ENCODE results near the gene SEMA6A.

SEMA6A gene

DNA sequence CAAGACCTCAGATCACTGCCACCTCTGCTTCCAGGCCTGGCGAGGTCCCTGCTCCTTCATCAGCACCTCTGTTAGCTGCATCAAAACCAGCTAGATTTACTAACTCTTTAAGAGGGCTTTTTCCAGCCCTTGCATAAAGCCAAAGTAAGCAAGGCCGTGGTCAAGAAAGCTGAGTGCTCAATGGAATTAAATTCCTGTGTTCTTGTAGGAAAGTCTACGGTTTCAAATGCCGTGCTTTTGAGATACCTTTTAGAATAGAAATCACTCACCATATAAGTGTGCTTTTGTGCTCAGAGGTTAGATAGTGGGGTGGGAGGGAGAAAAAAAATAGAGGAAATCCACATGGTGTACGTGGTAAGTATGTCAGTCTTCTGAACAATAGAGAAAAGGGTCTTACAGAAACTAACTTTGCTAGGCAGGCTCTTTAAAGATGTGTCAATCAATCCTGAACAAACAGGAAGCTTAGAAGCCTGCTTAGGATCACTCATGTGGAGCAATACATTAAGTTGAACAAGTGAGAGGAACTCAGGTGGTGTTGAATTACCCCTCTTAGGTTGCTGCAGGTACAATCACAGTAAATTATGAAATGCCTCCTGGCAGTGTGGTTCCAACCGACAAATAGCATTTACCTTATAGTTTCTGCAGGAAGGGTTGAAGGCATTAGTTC lies 79.7 kb downstream of the SEMA6A start:
- DNase-seq (ENCODE audit: low read depth in 2 of 2): no peak

DNA sequence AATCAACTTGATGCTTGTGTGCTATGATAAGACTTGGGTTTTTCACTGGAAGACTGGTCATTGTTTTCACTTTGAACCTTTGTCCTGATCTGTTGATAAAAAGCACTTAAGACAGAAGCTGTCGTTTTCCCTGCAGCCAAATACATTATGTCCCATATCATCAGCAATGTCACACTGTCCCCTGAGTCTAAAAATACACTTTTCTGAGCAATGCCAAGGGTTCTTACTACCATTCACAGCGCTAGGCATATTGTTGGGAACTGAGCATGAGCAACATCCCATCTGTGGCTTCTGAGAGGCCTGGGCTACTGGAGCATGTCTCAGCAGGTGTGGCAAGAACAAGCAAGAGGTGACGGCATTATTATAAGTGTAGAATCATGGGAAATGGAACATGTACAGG lies 81.8 kb downstream of the SEMA6A start:
- DNase-seq (ENCODE audit: low read depth in 2 of 2): no peak

DNA sequence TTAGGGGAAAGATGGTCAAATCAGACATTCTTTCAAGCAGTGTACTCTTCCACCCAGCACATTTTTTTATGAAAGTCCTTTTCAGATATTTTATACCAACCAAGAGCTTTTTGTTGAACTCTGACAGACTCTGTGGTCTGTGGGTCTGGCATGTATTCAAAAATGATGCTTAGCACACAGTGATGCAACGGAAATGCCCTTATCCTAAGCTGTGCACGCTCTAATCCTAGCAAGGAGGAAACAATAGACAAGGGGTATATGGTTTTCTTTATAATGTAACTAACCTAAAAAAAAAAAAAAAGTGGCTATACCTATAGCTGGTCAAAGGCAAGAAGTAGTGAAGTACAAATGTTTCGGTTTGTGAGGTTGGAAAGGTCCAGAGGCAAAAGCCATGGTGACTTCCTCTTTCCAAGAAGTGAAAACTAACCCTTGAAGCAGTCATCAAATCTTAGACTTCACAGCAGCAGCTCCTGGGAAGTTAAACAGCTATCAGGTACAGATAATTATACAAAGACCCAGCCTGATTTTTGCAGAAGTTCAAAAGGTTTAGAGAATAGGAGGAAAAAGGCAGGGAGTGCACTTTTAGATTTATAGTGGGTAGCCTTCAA lies 82.5 kb downstream of the SEMA6A start:
- DNase-seq (ENCODE audit: low read depth in 2 of 2): peak; percentile 91

DNA sequence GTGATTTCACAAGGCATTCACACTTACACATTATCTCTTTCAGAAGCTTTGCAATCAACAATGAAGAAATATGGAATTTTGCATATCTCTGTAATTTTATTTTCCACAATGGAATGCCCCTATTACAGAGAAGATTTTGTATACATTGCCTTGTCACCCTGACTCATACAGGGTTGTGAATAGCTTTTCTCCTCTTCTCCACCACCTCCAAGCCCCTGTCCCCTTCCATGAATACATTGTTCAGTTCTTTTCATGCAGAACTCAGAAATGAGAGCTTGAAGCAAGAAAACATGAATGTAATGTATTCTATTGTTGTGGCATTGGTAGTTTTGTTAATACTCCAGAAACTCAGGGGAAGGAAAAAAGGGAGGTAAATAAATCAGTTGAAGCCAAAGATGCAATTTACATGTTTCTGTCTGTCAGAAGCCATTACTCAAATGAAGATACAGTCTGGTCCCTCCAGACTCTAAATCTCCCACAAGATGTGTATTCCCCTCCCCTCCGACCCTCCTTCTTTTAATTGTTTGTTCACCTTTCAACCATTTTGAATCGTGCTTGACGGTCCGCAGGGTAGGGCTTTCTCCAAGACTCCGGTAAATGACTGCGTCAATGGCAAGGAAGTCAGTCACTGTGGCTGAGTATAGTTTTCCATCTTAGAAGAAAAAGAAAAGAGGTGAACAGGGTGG lies 86.1 kb downstream of the SEMA6A start:
- peak in 1 of 2 experiments; percentile 13 for DNase-seq (ENCODE audit: low read depth in 2 of 2)

DNA sequence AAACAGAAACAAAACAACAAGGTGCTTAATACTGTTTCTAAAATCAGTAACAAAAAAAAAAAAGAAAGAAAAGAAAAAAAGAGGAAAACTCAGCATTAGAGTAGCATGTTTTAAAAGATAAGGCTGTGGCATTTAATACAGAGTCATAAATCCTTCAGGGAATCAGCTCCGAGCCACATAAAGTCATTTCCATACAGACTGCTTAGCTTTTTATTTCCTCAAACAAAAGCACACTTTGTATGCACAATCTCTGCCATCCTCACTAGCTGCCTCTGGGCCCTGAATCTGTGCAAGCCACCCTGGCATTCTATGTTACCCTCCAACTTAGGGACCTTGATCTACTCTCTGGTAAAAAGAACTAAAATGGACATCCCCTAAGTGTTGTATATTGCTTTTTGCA lies 87.6 kb downstream of the SEMA6A start:
- DNase-seq (ENCODE audit: low read depth in 2 of 2): no peak

DNA sequence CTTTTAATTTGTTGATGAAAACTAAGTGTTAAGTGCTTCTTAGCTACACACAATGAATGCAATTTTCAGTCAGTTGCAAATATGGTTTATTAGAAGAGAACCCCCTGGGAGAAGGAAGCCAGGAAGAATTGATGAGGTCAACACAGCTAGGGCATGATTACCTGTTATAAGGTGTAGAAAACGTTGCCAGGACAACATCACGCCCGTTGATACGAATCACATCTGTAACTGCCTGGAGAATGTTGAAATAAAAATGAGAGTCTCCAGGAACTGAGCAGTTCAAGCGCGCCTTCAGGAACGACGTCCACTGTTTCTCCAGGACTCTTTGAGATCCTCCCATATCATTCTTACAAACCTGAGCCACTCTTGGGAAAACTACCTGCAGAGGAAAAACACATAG lies 88.0 kb downstream of the SEMA6A start:
- no peak for DNase-seq (ENCODE audit: low read depth in 2 of 2)

DNA sequence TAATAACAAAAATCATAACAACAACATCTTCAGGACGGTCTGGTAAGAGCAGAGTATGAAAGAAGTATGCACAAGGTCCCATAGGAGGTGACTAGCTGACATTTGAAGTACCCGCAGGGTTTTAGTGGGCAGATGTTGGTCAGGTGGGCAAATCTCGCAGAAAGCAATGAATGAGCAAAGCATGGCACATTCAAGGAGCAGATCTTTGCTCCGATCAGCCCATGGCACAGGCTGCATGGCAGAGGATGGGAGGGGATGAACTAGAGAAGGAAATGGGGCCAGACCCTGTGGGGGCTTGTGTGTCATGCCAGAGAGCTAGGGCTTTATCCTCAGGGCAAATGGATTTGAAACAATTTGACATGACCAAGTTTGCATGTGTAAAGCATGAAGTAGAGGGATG lies 90.0 kb downstream of the SEMA6A start:
- no peak for DNase-seq (ENCODE audit: low read depth in 2 of 2)

DNA sequence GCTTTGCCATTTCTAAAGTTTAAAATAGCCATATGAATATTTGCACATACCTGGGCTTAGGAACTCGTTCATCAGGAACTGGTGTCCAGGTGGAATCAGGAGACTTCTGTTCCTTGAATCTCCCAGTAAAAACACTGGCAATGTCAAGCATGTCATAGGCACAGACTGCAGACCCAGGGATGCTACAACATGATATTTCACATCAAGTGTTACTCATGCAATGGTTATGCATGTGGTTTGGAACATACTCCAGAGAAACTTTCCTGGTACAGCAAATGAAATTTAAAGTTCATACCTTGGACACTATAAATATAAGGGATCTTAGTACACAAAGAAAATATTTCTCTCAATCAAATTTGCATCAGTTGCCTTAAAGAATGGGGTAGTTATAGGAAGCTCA lies 92.2 kb downstream of the SEMA6A start:
- DNase-seq (ENCODE audit: low read depth in 2 of 2): peak; percentile 42 to 52

DNA sequence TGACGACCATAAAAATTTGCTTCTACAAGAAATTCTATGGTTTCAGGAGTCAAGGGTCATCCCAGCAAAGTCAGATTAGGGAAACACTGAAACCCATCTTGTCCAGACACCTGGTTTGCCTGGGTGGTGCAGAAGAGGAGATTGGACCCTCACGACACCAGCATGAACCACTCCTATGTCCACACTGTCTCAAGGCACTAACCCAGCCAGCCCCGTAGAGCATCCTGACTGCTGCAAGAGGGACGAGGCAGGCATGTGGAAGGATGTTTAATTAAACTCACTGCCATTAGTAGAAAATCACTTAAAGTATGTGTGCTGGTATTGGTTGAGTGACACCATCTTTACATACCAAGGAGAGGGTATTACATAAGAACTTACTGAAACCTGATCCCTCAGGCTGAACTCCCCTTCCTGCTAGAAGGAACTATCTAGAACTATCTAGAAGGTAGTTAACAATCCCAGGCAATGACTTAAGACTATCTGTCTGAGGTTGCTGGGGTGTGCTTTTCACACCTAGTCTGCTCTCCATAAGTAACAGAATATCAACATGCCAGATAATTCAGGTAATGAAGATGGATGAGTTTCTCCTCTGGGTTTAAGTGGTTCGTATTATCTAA lies 93.6 kb downstream of the SEMA6A start:
- DNase-seq (ENCODE audit: low read depth in 2 of 2): no peak

DNA sequence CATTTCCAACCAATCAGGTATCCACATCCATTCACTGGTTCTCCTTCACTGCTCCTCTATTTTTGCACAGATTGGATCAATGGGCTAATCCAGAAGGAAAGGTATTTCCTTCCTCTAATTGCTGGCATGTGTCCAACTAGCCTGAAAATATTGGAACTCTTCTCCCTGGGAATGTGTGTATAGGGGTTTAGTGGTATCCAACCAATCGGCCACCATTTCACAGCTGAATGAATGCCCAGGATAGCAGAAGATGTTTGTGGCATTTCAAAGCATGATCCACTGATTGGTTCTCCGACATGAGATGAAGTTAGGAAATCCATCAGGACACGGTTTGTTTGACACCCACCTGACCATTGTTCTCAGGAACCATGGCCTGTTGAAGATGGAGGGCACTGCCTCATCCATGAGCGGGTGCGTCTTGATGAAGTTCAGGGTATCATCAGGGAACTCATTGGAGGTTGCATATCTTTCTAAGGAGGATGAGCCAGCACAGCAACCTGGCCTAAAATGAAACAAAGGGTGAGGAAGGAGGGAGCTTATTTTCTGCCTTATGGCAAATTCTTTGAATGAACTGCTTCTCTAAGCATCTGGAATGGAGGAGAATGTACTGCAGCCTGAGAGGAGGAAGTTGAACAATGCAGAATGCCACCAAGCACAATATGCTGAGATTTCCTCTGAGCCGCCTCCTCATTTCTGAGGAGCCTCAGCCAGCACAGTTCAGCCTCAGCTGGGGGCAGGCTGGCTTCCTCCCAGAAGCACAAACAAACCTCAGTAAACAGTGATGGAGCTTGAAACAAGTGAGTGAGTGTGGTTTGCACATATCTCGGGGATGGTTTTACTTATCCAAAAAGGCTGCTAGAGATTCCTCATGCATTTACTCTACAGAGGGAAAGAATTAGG lies 94.6 kb downstream of the SEMA6A start:
- DNase-seq (ENCODE audit: low read depth in 2 of 2): peak; percentile 38 to 45

DNA sequence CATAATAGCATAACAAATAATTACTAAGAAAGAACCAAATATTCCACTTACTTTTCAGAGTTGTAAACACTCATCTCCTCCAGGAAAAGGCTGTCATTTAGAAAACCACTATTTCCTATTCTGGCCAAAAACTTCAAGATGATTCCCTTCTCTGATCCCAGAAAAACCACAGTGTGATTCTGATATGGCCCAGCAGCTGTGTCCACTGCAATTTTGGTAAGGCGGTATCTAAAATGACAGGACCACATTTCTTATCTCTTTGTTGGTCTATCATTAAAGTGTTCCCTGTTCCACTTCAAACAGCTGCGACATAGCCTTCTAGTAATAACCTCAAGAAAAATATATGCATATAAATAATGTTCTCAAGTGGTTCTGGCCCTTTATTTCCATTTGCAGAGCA lies 96.1 kb downstream of the SEMA6A start:
- DNase-seq (ENCODE audit: low read depth in 2 of 2): no peak

DNA sequence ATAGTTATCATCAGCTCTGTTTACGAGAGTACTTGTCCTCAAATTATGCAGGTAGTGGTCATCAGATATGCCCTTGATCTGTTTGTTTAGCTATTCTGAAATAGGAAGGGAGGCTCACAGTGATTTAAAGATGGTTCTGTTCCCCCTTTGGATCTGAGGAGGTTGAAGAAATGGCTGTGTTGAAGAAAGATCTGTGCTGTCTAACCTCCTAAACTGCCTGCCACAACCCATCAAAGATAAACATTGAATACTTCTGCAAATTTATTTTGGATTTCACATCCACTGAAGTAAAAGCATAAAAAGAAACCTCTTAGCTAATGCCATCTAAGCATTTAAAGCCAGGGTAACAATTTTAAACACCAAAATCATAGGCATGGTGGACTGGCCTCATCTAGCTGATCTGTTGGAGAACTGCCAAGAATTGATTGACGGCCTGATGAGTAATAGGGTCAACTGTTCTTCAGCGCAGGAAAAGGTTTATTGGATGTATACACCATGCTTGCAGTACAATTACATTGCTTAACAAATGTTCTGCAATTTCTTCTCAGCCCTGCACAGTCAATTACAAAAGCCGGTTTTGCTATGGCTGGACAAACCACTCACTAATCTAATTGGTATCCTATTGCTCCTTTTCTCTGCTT lies 97.6 kb downstream of the SEMA6A start:
- DNase-seq (ENCODE audit: low read depth in 2 of 2): no peak

DNA sequence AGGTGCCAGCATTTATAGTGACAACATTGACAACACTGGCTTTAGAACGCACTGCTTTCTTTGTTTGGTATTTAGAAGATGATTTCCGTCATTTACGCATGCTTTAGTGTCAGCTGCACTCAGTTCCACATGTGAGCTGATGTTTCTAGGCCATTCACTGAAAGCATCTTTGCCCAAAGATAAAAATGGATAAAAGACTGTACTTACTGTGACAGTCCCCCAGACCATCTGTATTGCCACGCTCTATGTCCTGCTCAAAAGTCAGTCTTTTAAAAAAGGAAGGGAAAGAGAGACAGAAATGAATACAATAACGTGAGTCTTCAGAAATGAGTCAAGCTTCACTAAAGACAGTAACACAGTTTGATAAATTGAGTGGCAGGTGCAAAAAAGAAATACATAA lies 99.3 kb downstream of the SEMA6A start:
- no peak for DNase-seq (ENCODE audit: low read depth in 2 of 2)

DNA sequence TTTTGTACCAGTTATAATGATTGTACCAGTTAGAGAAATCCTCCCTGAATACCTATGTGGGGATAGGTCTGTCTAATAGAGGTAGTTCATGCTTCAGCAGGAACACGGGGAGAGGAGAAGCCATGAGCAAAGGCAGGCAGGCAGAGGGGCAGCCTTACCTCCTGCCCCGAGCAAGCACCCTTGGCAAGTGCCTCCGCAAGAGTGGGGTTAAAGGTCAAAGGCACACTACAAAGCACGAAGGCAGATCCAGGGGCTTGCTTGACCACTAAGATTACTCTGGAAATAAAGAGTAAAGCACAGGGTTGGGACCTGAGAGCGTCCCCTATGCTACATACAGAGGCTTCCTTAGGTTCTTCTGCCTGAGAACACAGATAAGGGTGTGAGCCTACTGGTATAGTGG lies 100.9 kb downstream of the SEMA6A start:
- DNase-seq (ENCODE audit: low read depth in 2 of 2): no peak

DNA sequence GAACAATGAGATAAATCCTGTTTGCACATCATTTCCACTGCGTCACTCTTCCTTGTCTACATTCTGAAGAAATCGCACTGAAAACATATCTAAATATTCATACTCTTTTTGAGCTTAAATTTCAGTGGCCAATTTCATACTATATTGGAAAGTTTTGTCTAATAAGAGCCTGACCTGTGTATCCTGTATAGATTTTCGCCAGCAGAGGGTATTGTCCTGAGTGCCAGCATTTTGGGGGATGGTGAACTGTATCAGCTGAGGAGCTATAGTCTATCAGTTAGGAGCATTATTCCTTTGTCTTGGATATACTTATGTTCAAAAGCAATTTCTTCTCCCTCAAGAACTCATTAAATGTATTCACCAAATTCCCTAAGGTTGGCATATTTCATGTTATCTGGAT lies 102.3 kb downstream of the SEMA6A start:
- DNase-seq (ENCODE audit: low read depth in 2 of 2): no peak

DNA sequence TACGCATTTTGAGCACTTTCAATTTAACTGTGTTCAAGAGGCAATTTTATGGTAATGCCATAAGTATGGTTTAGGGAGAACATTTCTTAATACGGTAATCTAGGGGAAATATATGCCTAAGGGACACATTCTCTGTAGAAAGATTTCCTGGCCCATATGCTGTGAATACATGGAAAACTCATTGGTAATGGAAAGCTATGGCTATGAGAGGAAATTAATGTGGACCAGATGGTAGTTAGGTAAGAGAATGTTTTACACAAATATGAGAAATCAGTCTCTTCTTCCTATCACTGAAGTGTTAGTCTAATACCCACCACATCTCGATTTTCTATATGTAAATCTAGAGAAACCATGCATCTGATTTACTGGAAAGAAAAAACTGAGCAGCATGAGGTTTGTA lies 105.0 kb downstream of the SEMA6A start:
- no peak for DNase-seq (ENCODE audit: low read depth in 2 of 2)

DNA sequence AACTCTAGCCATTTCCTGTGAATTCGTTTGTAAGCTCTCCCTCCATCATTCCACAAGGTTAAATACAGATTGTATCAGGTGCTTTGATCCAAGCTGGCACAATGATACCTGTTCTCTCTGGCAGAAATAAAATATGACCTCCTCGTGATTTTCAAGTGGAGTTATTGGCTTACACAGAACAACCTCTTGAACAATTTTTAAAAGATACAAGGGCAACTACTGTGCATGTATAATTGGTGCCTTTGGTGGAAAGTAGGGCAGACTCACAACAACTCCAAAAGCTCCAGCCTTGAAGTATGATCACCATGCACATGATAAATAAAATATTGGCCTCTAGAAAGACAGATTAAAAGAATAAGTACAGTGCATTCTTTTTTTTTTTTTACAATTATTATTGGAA lies 106.0 kb downstream of the SEMA6A start:
- no peak for DNase-seq (ENCODE audit: low read depth in 2 of 2)

DNA sequence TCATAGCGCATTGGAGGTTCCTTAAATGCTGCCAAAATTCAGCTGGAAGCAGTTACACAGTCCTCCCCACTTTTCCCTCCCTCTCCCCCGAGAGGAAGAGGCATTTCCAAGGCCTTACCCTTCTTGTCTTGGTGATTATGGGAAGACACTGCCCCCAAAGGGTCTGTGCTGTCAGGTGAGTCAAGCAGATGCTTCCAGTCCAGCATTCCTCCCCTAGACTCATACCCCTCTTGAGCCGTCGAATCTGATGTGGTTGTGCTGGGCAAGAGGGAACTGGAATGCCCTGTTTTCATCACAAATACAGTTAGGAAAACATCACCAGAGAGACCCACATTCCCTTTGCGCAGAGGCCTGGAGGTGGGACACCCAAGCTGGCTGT lies 107.2 kb downstream of the SEMA6A start:
- no peak for DNase-seq (ENCODE audit: low read depth in 2 of 2)

DNA sequence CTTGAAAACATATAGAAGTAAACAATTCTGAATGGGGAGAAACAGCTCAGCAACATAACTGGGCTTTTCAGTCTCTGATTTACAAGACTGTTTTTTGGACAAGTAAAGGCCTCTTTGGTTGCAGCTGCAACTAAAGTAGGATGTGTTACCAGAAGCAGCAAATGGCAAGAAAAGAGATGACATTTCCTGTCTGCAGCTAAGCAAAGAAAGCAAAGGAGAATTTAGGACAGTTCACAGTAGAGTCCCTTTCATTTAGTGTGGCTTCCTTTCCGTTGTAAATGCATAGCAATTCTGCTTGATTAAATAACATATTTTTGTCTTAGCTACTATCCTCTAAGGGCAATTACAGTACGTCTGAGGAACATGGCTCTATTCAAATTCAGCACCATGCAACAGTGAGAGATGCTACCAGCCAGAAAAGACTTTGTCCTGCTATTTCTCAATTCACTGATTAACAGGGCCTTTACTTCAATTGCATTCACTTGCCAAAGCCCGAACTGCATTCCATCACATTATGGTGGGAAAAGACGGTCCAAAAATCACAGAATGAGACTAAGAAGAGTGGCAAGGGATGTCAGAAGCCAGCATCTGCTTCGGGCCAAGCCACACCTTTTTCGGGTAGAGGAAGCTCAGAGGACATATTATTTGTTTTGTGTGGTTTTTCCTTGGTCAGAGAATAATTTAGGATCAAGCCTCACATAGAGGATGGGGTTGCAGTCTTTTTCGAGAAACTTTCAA lies 107.7 kb downstream of the SEMA6A start:
- DNase-seq (ENCODE audit: low read depth in 2 of 2): no peak

DNA sequence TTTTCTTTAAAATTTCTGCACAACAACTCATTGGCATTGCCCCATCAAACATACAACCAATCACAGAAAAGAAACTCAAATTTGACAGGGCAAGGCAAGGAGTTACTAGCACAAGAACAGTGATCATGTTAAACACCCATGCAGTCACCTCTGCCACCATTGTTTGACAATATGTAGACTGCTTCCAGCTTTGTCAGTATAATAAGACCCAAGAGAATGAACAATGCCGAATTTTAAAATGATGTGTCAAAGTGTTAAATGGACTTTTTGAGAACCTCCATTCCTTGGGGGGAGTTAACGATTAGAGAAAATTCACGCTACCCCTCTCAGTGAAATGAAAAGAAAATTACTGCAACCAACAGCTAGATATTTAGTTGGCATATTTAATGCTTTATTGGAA lies 109.2 kb downstream of the SEMA6A start:
- DNase-seq (ENCODE audit: low read depth in 2 of 2): no peak

Data from fibroblast of skin of left biceps (primary cell).